ENCODE measurements around the gene CACNA1H.

The CACNA1H gene

DNA sequence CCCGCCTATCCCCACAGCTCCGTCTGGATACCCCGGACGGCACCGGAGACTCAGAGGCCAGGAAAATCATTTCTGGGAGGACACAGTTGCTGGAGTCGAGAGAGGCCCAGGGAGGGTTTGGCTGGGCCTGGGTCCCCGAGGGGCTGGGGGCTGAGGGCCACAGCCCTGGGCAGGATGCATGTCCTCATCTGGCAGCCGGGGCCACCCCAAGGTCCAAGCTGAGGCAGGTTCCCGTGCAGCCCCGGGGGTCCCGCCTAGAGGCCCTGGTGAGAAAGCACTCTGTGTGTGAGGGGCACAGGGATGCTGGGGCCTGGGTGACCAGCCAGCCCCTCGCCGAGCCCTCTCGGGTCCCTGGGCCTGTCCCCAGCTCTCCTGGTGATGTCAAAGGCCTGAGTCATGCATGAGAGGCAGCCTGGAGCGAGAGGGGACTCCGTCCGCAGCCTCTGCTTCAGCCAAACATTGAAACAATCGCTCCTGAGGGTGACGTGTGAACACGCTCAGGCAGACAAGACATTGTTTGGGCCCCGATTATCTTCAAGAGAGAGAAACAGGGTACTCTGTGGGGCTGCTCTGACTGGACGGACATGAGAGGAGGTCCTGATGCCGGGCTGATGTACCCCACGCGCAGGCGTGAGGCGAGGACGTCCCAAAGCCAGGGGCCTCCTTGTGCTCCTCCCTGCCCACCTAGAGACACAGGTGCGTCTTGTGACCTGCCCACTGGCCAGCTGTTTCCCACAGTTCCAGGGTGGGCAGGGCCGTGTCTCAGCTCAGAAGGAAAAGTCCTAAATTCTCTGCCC lies 31.1 kb upstream of the CACNA1H start:
- FAIRE-seq (no peak), DNase-seq (ENCODE audit: insufficient read length, low spot score) (no peak)

DNA sequence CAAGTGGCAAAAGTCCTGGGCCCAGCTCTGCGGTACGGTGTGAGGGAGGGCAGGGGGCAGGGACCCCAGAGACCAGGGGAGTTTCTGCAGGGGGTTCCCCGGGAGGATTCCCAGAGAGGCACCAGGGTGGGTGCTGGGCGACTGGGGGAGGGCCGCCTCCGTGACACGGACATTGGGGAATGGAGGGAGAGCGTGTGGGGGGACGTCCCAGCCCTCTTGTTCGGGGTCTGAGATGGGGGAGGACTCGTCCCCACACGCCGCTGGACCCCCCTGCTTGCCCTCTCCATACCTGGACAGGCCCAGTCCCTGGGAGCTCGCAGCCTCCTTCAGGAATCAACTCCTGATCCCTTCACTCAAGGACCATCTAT lies 30.5 kb upstream of the CACNA1H start:
- FAIRE-seq (no peak), DNase-seq (ENCODE audit: insufficient read length, low spot score) (no peak)

DNA sequence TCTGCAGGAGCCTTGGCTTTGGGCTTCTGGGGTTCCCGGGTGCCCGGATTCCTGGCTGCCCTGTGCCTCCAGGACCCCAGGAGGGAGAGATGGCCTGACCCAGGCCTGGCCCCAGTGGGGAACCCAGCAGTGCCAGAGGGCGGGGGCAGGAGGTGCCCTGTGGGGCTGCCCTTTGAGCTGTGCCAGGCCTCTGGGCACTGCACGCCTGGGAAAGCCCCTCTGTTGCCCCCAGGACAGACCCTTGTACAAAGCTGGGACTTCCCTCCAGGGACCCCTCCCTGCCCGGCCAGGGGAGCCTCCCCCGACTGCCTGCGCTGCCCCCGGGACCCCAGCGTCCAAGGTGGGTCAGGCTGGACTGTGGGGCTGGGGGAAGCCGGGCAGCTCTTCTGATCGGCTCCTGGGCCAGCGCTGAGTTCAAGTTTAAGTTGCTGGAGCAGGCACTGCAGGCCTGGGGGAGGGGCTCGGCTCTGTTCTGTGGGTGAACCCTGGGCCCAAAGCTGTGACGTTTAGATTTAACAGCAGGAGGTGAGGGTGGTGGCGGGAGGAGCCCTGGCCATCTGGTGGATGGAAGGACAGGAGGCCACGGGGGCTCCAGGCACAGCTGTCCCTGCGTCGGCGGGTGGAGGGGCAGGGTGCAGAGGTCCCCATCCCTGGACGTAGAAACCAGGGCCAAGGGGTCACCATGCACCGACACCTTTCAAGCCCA lies 29.2 kb upstream of the CACNA1H start:
- DNase-seq (ENCODE audit: insufficient read length, low spot score) (no peak), FAIRE-seq (no peak)

DNA sequence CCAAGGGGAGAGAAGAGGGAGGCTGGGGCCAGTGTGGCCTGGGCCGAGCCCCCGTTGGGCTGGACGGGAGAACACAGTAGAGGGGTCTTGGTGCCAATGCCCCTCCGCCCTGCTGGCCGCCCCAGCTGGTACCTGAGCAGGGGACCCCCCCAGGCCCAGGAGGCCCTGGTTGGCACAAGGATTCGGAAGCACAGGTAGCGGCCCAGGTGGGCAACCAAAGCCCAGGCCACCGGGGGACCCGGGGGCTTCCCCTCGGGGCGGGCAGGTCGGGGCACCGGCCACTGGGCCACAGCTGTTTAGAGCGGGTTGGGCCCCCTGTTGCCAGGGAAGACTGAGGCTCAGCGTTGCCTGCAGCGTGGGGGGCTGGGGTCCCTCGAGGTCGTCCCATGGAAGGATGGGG lies 28.6 kb upstream of the CACNA1H start:
- no peak for FAIRE-seq
- no peak for DNase-seq (ENCODE audit: insufficient read length, low spot score)

DNA sequence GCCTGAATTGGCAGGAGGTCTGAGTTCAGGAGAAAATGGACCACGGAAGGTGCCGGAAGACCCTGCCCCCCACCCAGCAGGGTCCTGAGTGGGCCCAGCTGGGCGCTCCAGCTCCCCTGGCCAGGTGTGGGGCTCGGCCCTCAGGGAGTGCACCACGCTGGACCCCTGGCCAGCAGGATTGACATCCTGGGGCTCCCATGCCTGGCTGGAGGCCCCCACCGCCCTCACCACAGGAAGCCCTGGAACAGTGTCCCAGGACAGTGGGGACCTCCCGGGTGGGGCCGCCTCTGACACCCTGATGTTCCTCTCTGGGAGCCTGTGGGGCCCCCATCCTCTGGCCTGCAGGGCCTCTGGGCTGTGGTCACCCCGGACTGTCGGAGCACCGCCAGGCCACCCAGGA lies 28.1 kb upstream of the CACNA1H start:
- FAIRE-seq: no peak
- DNase-seq (ENCODE audit: insufficient read length, low spot score): no peak

DNA sequence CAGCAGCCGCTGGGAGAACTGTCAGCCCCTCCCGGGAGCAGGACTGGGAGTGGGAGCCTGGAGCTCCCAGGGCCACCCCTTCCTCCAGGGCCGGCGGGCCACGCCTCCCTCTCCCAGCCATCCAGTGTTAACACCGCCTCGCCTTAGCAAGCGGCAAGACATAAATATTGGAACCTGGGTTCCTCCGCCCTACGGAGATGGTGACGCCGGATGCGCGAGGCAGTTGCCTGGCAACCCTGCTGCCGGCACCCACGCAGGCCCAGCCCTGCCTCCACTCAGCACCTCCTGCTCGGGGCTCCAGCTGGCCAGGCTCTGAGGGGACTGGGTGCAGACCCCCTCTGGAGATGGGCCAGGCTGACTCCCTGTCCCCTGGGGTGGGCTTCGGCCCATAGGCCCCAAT lies 27.4 kb upstream of the CACNA1H start:
- no peak for FAIRE-seq
- no peak for DNase-seq (ENCODE audit: insufficient read length, low spot score)

DNA sequence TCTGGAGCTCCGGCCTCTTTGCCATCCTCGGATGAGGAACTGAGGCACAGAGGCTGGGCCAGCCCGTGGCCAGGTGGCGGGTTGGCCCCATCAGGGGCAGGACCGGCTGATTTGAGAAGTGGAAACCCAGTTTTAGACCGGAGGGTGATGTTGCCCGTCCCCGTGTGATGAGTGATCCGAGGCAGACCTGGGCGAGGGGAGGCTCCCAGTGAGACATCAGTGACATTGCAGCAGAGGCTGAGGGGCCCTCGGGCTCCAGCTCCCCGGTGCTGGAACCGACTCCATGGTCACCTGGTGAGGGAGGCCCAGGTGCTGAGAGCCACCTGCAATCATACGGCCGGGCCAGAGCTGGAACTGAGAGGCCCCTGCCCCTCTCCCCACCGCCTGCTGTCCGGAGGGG lies 26.9 kb upstream of the CACNA1H start:
- FAIRE-seq: no peak

DNA sequence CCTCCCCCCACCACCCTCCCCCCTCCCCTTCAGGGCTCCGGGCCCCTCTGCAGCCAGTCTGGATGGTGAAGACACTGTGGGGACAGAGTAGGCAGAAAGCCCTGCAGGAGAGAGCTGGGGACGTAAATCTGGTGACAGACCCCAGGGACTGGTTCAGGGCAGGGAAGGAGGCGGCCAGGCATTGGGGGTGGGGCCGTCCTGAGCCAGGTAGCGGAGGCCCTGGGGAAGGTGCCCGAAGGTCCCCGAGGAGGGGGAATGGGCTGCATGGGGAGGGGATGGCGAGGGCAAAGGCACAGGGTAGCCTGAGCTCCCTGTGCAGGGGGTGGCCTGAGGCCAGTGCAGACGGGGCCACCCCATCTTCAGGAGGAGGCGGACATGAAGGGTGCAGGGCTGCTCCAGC lies 26.3 kb upstream of the CACNA1H start:
- DNase-seq (ENCODE audit: insufficient read length, low spot score) (no peak), FAIRE-seq (no peak)

More for the DNA sequence above, 26.9 kb upstream of the CACNA1H start:
- no peak for DNase-seq (ENCODE audit: insufficient read length, low spot score)

DNA sequence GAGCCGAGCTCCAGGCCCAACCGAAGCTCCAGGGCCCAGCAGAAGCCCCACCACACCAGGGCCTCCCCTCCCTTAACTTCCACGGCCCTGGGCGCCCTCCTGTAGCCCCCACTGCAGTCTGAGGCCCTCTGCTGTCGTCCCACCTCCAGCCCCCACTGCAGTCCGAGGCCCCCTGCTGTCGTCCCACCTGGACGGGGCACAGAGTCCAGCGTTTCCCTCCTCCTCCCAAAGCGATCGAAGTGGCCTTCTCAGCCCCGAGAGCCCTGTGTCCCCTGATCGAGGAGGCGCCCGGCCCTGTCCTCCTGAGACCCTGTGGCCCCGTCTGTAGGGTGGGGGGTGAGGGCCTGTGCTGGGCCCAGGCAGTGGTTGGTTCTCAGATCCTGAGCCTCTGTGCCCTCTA lies 25.8 kb upstream of the CACNA1H start:
- no peak for DNase-seq (ENCODE audit: insufficient read length, low spot score)
- no peak for FAIRE-seq

DNA sequence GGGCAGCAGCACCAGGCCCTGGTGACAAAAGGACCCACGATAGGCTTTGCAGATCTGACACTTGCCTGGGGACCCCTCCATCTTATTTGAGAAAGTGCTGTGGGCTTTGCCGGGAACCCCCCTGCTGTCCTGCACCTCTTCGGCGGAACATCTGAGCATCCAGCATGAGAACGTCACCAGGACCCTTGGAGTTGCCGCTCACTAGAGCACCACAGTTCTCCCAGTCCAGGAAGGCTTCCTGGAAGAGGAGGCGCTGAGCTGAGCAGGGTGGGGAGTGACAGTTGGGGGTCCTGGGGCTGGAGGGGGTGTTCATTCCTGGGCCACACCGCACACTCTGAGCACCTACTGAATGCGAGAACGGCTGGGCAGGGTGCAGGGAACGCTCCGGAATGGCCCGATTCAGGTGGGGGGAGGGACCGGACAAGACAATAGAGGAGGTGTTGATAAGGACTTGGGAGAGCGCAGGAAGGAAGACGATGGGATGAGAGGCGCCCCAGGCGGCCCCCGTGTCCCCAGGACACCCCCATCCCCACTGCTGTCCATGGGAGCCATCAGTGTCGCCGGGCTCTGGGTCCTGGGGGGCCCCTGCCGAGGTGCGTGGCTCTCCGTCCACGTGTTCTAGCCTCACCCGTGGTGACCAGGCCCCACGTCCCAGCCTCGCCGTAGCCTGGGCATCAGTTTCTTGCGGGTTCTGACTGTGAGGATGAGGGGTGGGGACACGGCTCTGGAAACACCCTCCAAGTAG lies 24.8 kb upstream of the CACNA1H start:
- DNase-seq (ENCODE audit: insufficient read length, low spot score) (no peak), FAIRE-seq (no peak)

DNA sequence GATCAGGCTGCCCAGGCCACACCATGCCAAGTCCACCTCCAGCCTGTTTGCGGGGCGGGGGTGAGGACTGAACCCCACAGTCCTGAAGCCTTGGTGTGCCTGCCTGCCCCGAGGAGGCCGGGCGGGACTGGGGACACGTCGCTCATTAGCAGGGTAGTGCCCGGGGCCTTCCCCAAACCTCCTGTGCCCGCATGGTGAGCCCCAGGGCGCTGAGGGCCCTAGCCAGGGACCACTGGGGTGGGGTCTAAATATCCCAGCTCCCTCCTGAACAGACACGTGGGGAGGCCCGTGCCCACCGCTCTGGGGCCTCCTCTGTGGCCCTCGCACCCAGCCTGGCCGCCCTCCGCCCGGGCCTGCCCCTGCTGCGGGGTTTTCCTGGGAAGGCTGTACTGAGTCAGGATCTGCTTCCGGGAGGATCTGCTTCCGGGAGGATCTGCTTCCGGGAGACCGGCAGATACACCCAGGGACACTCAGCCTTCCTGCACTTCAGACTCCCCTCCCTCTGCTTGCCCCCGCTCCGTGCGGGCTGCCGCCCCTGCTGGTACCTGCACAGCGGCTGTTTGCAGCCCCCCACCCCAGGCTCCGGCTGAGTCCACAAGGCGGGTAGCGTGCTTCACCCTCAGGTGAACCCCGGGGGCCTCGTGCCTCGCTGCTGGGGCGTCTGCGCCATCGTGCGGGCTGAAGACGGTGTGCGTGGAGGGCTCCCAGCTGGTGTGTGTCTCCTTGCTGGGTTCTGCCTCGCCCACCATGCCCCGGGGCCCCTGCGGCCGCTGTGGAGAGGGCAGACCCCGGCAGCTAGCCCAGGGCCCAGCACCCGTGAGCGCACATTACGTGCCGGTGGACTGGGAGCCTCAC lies 23.6 kb upstream of the CACNA1H start:
- no peak for DNase-seq (ENCODE audit: insufficient read length, low spot score)
- FAIRE-seq: no peak

DNA sequence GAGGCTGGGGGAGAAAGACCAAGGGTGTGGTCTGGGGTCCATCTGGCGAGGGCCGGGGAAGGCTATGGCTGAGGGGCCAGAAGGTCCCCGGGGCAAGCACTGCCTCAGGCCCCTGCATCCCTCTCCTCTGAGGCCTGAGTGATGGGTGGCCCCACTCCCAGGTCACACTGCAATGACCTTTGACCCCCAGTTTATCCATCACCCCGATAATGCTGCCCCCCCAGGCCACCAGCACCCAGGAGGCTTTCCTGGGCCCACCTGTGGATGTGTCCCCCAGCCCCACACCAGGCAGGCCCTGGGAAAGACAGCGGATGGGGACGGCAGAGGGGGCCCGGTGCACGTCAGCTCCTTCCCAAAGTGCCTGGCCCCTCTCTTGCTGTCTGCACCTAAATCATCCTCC lies 22.5 kb upstream of the CACNA1H start:
- FAIRE-seq: no peak
- no peak for DNase-seq (ENCODE audit: insufficient read length, low spot score)

DNA sequence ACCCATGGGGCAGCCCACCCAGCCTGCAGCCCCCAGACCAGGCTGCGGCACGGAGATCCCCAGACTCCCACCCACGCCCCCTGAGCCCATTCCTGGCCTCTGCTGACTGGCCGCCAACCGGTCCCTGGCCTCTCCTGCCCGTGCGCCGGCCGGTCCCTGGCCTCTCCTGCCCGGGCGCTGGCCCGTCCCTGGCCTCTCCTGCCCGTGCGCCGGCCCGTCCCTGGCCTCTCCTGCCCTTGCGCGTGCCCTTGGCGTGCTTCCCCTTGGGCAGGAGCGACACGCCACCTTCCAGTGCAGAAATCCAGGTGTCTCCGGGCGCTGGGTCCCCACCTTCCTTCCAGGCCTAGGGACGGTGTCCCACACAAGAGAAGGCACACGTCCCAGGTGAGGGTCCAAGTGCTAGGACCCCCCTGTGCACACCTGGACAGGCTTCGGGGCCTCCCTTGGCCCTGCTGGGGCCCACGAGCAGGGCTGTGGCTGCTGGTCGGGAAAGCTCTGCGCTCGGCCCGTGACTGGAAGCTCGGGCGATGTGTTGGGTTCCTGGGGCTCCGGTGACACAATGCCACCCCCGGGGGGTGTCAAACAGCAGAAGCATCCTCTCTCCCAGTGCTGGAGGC lies 21.4 kb upstream of the CACNA1H start:
- no peak for FAIRE-seq
- no peak for DNase-seq (ENCODE audit: insufficient read length, low spot score)

DNA sequence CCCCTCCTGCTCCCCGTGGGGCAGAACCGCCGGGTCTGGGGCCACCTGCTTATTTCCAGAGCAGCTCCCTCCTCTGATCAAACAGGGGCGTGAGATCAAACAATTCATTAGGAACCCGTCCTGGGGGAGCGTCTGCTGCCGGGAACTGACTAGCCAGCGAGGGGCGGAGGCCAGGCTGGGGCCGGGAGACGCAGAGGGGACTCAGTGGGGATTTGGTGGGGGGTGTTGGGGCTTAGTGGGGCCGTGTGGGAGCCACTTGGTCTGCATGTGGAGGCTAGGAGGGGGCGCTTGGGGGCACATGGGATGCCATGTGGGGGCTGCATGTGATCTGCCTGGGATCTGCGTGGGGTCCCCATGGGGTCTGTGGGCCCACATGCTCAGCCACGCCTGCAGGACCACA lies 20.5 kb upstream of the CACNA1H start:
- FAIRE-seq (no peak), DNase-seq (ENCODE audit: insufficient read length, low spot score) (no peak)

DNA sequence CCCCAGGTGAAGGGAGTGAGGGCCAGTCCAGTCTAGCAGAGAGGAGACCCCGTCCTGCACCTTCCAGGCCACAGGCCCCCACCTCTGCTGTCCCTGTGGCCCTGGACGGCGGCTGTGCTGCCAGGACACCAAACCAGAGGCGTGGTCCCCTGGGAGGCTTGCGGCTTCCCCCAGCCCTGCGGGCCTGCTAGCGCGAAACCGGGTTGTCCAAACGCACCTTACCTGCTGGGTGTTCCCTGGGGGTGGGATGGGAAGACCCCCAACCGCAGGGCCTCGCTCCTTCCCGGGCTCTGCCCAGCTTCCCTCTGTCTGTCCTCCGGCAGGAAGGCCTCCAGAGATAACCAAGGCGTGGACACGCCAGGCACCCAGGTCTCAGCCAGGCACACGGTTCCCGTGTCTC lies 19.6 kb upstream of the CACNA1H start:
- no peak for FAIRE-seq
- no peak for DNase-seq (ENCODE audit: insufficient read length, low spot score)

DNA sequence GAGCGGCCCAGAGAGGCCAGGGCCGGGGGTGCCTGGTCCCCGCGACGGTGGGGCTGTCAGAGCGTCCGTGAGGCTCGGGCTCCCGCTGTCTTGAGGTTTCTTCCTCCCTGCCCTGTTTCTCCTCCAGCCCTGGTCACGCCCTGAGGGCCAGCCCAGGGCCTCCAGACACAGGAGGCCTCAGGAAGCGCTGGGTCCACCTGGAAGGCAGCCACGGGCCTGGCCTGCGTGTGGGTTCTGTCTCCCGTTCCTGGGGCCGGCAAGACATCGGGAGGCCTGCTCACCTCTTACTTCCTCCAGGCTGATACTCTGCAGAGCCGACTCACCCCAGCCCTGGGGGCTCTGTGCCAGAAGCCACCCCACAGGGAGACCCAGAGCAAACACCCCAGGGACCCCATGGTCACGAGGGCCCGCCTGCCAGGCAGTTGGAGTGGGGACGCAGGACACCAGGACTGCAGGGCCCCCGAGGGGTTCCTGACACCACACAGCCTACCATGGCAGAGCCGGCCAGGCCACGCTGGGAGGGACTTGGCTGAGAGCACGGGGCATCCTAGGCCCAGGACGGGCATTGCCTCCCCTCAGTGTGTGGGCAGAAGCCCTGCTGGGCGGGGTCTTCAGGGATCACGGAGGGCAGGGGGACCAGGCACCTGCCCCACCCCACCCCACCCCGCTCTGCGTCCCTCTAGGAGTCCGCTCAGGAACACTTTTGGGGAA lies 18.9 kb upstream of the CACNA1H start:
- DNase-seq (ENCODE audit: insufficient read length, low spot score) (no peak), FAIRE-seq (no peak)

DNA sequence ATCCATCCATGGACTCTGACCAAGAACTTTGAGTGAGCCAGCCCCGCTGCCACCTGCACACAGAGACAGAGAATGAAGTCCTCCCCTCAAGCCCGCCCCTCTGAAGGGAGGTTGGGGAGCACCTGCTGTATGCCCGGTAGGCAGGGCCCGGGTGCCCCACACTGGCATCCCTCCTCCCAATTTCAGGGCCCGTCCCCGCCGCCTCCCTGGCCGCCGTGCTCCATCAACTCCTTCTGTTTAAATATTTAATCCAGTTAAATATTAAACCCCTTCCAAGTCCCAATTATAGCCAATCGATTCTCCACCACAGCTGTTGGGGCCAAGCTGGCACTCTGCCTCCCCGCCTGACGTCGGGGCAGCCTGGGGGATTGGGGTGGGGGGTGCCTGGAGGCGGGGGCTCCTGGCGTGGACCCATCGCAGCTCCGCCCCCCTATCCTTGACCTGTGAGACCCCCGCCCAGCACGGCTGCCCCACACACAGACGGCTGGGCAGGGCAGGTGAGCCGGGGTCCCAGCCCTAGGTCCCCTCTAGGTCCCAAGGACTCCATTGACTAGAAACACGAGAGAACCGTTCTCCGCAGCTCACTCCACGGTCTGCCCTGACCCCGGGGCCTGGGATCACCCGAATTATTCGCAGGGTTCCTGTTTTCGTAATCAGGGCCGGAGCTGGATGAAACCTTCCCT lies 18.0 kb upstream of the CACNA1H start:
- FAIRE-seq: no peak

DNA sequence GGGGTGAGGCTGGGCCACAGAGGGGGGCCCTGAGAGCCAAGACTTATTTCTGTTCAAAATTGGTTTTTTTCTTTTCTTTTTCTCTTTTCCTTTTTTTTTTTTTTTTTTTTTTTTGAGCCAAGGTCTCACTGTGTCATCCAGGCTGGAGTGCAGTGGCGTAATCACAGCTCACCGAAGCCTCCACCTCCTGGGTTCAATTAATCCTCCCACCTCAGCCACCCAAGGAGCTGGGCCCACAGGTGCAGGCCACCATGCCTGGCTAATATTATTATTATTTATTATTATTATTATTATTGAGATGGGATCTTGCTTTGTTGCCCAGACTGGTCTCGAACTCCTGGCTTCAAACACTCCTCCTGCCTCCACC lies 17.5 kb upstream of the CACNA1H start:
- FAIRE-seq (no peak), DNase-seq (ENCODE audit: insufficient read length, low spot score) (no peak)

More for the DNA sequence above, 18.0 kb upstream of the CACNA1H start:
- no peak for DNase-seq (ENCODE audit: insufficient read length, low spot score)

DNA sequence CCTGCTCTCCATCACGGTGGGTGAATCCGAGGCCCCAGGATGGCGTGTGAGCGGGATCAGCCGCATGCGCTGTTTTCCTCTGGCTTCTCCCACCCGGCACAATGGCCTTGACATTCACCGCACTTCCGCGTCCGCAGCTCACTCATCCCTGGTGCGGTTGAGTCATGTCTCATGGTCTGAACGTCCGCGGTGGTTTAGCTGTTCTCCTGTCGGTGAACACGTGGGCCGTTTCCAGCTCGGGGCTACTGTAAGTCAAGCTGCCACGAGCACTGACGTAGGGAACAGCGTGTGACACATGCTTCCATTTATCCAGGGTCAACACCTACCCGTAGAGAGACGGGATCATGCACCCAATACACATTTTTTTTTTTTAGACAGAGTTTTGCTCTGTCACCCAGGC lies 15.3 kb upstream of the CACNA1H start:
- FAIRE-seq (no peak), DNase-seq (ENCODE audit: insufficient read length, low spot score) (no peak)
